ENCODE data around the gene HTD2. TPM values are rescaled to one million over a fixed set of nuclear protein-coding genes. Genes with fewer than 3 reads are reported as not detected.

The HTD2 gene
- total RNA-seq, 1 donor from 2014 or later: 0.53 TPM

- intact Hi-C loops (cut with DNase I): no loop called here
Measured at GRCh38 chr3:58296269-58296668, 10.1 kb upstream of the HTD2 start.

GRCh38 chr3:58296843-58297242 lies 9.5 kb upstream of the HTD2 start:
- no peak for DNase-seq (ENCODE audit: low spot score in 2 of 2)
- H3K4me1 ChIP-seq: no peaks in the 10 kb centered on the region
- H3K4me3 ChIP-seq: no peak overlapping the region
- no peak for TF ChIP-seq CTCF (IDR thresholded peaks at IDR 0.05)
- H3K27ac ChIP-seq: no peak overlapping the region
- H3K36me3 ChIP-seq: no peaks in the 10 kb centered on the region
- intact Hi-C loops (cut with DNase I): no loop called here
- H3K9me3 ChIP-seq: no peaks in the 10 kb centered on the region
- no peaks in the 10 kb centered on the region for H3K27me3 ChIP-seq

More at GRCh38 chr3:58296269-58296668, 10.1 kb upstream of the HTD2 start:
- no peaks in the 10 kb centered on the region for H3K9me3 ChIP-seq
- H3K36me3 ChIP-seq: no peaks in the 10 kb centered on the region
- H3K27ac ChIP-seq: no peak overlapping the region
- no peak overlapping the region for H3K4me3 ChIP-seq
- no peak for DNase-seq (ENCODE audit: low spot score in 2 of 2)
- no peak for TF ChIP-seq CTCF (IDR thresholded peaks at IDR 0.05)
- H3K4me1 ChIP-seq: no peaks in the 10 kb centered on the region
- H3K27me3 ChIP-seq: no peaks in the 10 kb centered on the region

- no peak for TF ChIP-seq CTCF (IDR thresholded peaks at IDR 0.05)
- Histone ChIP-seq H3K27ac (no peak overlapping the region), H3K9me3 (no peaks in the 10 kb centered on the region), H3K36me3 (no peaks in the 10 kb centered on the region), H3K4me3 (no peak overlapping the region), H3K4me1 (no peaks in the 10 kb centered on the region), H3K27me3 (no peaks in the 10 kb centered on the region)
- no peak for DNase-seq (ENCODE audit: low spot score in 2 of 2)
- intact Hi-C loops (cut with DNase I): no loop called here
Measured at GRCh38 chr3:58298190-58298589, 8.1 kb upstream of the HTD2 start.

GRCh38 chr3:58299075-58299474 lies 7.2 kb upstream of the HTD2 start:
- no peaks in the 10 kb centered on the region for H3K36me3 ChIP-seq
- intact Hi-C loops (cut with DNase I): no loop called here
- DNase-seq (ENCODE audit: low spot score in 2 of 2): no peak
- H3K4me3 ChIP-seq: no peak overlapping the region
- H3K27ac ChIP-seq: no peak overlapping the region
- no peaks in the 10 kb centered on the region for H3K9me3 ChIP-seq
- H3K27me3 ChIP-seq: no peaks in the 10 kb centered on the region
- H3K4me1 ChIP-seq: no peaks in the 10 kb centered on the region
- no peak for TF ChIP-seq CTCF (IDR thresholded peaks at IDR 0.05)

GRCh38 chr3:58299839-58300516 lies 6.3 kb upstream of the HTD2 start:
- no peak for DNase-seq (ENCODE audit: low spot score in 2 of 2)
- Histone ChIP-seq H3K36me3 (no peaks in the 10 kb centered on the region), H3K27ac (no peak overlapping the region), H3K4me1 (no peaks in the 10 kb centered on the region), H3K9me3 (no peaks in the 10 kb centered on the region), H3K27me3 (no peaks in the 10 kb centered on the region), H3K4me3 (no peak overlapping the region)
- peak; percentile 36 to 57 (median 43) for TF ChIP-seq CTCF (IDR thresholded peaks at IDR 0.05)
- intact Hi-C loops (cut with DNase I): loop anchor here (1.0 to 10.0 kb wide), 3 partner anchors 113 to 605 kb away; partner anchors contain the start of gene DENND6A

All from ascending aorta (tissue), 2 donors.